IMR-90 (cell line): ENCODE results near the gene TSPO. TPM values are rescaled to one million over a fixed set of nuclear protein-coding genes. Genes with fewer than 3 reads are reported as not detected.

Experiments
- ATAC-seq: fragments of 200-7000 bp; cut with Tn5 transposase; 2 replicates; pipeline ENCODE4 v1.9.1; 2020; ENCODE audit warnings: low read depth, mild to moderate bottlenecking, moderate library complexity
- BruUV-seq: library from RNA; stranded (reverse); fragments of 400-500 nt; replicated peaks from 2 replicates; lab custom pipeline; 2021; lab: Mats Ljungman, UMichigan
- CTCF ChIA-PET: fragments of 300-600 bp; formaldehyde crosslinking; extraction: SDS; loops from one replicate; lab custom pipeline; 2021; ENCODE audit warnings: antibody characterized with exemption; lab: Yijun Ruan, JAX
- POLR2A ChIA-PET: fragments of 300-600 bp; sonication (Branson Sonifier 250); formaldehyde crosslinking; loops from one replicate; lab custom pipeline; 2022; ENCODE audit warnings: antibody characterized with exemption; ENCODE audit not compliant: unreplicated experiment; lab: Charles Lee
- DNase-seq: peaks from one replicate; pipeline ENCODE4 v3.0.0; 2013
- H2AFZ ChIP-seq: replicated peaks from 2 replicates; pipeline ENCODE3; 2013; ENCODE audit warnings: low read length, mild to moderate bottlenecking; ENCODE audit not compliant: poor library complexity
- H2AK5ac ChIP-seq: 2 replicates; pipeline ENCODE4 v1.6.1; 2013; ENCODE audit warnings: low read depth, low read length, inconsistent platforms
- H2AK9ac ChIP-seq: replicated peaks from 2 replicates; pipeline ENCODE3; 2013; ENCODE audit warnings: mild to moderate bottlenecking, low read depth, low read length, moderate library complexity; ENCODE audit not compliant: poor library complexity
- H2BK120ac ChIP-seq: 2 replicates; pipeline ENCODE4 v1.6.1; 2013; ENCODE audit warnings: low read depth, low read length, inconsistent platforms
- H2BK15ac ChIP-seq: 3 replicates; pipeline ENCODE4 v1.6.1; 2013; ENCODE audit warnings: low read depth, low read length, inconsistent platforms
- H2BK20ac ChIP-seq: 2 replicates; pipeline ENCODE4 v1.6.1; 2013; ENCODE audit warnings: low read depth, mild to moderate bottlenecking, inconsistent platforms, low read length, moderate library complexity
- H2BK5ac ChIP-seq: 2 replicates; pipeline ENCODE4 v1.6.1; 2013; ENCODE audit warnings: mild to moderate bottlenecking, low read depth, low read length, inconsistent platforms; ENCODE audit not compliant: poor library complexity, severe bottlenecking
- H3K14ac ChIP-seq: replicated peaks from 2 replicates; pipeline ENCODE4 v1.6.1; 2013; ENCODE audit warnings: low read depth, low read length, inconsistent platforms
- H3K18ac ChIP-seq: 2 replicates; pipeline ENCODE4 v1.6.1; 2013; ENCODE audit warnings: low read depth, low read length, control low read depth
- H3K23ac ChIP-seq: 2 replicates; pipeline ENCODE4 v1.6.1; 2013; ENCODE audit warnings: low read depth, low read length, inconsistent platforms
- H3K27ac ChIP-seq: 2 replicates; pipeline ENCODE4 v1.5.1; 2013; ENCODE audit warnings: mild to moderate bottlenecking, control low read depth, low read length; ENCODE audit not compliant: insufficient read depth
- H3K27me3 ChIP-seq: 2 replicates; pipeline ENCODE4 v1.6.1; 2013; ENCODE audit warnings: low read length; ENCODE audit not compliant: control insufficient read depth, insufficient read depth
- H3K36me3 ChIP-seq: 2 replicates; pipeline ENCODE4 v1.6.1; 2013; ENCODE audit warnings: low read length, mixed read lengths; ENCODE audit not compliant: control insufficient read depth, insufficient read depth
- H3K4ac ChIP-seq: 2 replicates; pipeline ENCODE4 v1.6.1; 2013; ENCODE audit warnings: low read depth, low read length, inconsistent platforms
- H3K4me1 ChIP-seq: 2 replicates; pipeline ENCODE4 v1.6.1; 2013; ENCODE audit warnings: low read length, mixed read lengths; ENCODE audit not compliant: control insufficient read depth, insufficient read depth
- H3K4me2 ChIP-seq: 2 replicates; pipeline ENCODE4 v1.6.1; 2013; ENCODE audit warnings: low read depth, mild to moderate bottlenecking, control low read depth, low read length, moderate library complexity
- H3K4me3 ChIP-seq: 2 replicates; pipeline ENCODE4 v1.5.1; 2013; ENCODE audit warnings: low read depth, mild to moderate bottlenecking, control low read depth, low read length, moderate library complexity; ENCODE audit not compliant: insufficient read depth
- H3K56ac ChIP-seq: 2 replicates; pipeline ENCODE4 v1.6.1; 2013; ENCODE audit warnings: low read length, inconsistent platforms; ENCODE audit not compliant: insufficient read depth; ENCODE audit errors: extremely low read depth
- H3K79me1 ChIP-seq, 2 experiments: 2 replicates each; pipeline ENCODE4 v1.6.1; 2013; ENCODE audit warnings: low read length in 2 of 2, inconsistent platforms in 1 of 2, low read depth in 1 of 2
- H3K9ac ChIP-seq: 2 replicates; pipeline ENCODE4 v1.6.1; 2013; ENCODE audit warnings: low read depth, low read length, control low read depth
- H3K9me1 ChIP-seq: 2 replicates; pipeline ENCODE4 v1.6.1; 2013; ENCODE audit warnings: low read length, inconsistent platforms; ENCODE audit not compliant: insufficient read depth
- H3K9me3 ChIP-seq: 2 replicates; pipeline ENCODE4 v1.6.1; 2013; ENCODE audit warnings: low read length; ENCODE audit not compliant: control insufficient read depth, insufficient read depth
- H4K20me1 ChIP-seq: 2 replicates; pipeline ENCODE4 v1.6.1; 2013; ENCODE audit warnings: low read length, inconsistent platforms; ENCODE audit not compliant: insufficient read depth
- H4K5ac ChIP-seq: 2 replicates; pipeline ENCODE4 v1.6.1; 2013; ENCODE audit warnings: mild to moderate bottlenecking, low read depth, low read length, control low read depth
- H4K8ac ChIP-seq, 2 experiments: 2 replicates each; pipeline ENCODE4 v1.6.1; 2013; ENCODE audit warnings: low read depth in 2 of 2, low read length in 2 of 2, control low read depth in 1 of 2, inconsistent platforms in 1 of 2
- H4K91ac ChIP-seq: 2 replicates; pipeline ENCODE4 v1.6.1; 2013; ENCODE audit warnings: low read depth, low read length, inconsistent platforms; ENCODE audit not compliant: insufficient read depth
- NFE2L2 ChIP-seq: fragments of 150-350 bp; IDR thresholded peaks from 2 replicates; pipeline ENCODE4 v1.6.1; 2016; ENCODE audit warnings: low read depth, mild to moderate bottlenecking, low read length
- POLR2A ChIP-seq: IDR thresholded peaks from 2 replicates; pipeline ENCODE4 v1.6.1; 2012; ENCODE audit warnings: mild to moderate bottlenecking, low read depth, low read length
- SMC3 ChIP-seq: fragments of 150-350 bp; IDR thresholded peaks from 2 replicates; pipeline ENCODE4 v1.6.1; 2016; ENCODE audit warnings: low read depth, mild to moderate bottlenecking, antibody characterized with exemption, low read length, moderate library complexity
- USF2 ChIP-seq: fragments of 150-350 bp; IDR thresholded peaks from 2 replicates; pipeline ENCODE4 v1.6.1; 2017; ENCODE audit warnings: mild to moderate bottlenecking, antibody characterized with exemption, low read length, low read depth
- WGBS, 2 experiments: methylation state at CpG; one replicate each; pipeline versions ENCODE4 v1.1.5 to v1.1.7; 2013; ENCODE audit warnings: missing lambda C conversion rate in 2 of 2; ENCODE audit not compliant: insufficient read length in 1 of 2; ENCODE audit errors: extremely low coverage in 2 of 2; 5-methylcytosine and 5-hydroxymethylcytosine counted together
- dilution Hi-C: fragments of 300-500 bp; cut with HindIII; formaldehyde crosslinking; loops from one replicate; pipeline ENCODE4 v1.14.3; 2018; ENCODE audit warnings: low sequenced_read_pairs; ENCODE audit not compliant: unreplicated experiment
- in situ Hi-C: fragments of 300-500 bp; cut with MboI; formaldehyde crosslinking; loops from 3 replicates; pipeline ENCODE4 v1.14.3; 2019; ENCODE audit warnings: low sequenced_read_pairs, inconsistent platforms, mixed read lengths
- intact Hi-C: fragments of 100-400 bp; cut with micrococcal nuclease; formaldehyde crosslinking; loops from 2 replicates; pipeline ENCODE4 v1.10.0; 2022
- polyA plus RNA-seq, 3 experiments: library from polyadenylated mRNA; depleted of rRNA; stranded (reverse); fragments of >200 nt; gene quantifications; 2 replicates each; pipeline ENCODE4 v1.2.3, GENCODE V29; 2012; ENCODE audit warnings: low replicate concordance in 1 of 3
- total RNA-seq: library from RNA; depleted of rRNA; stranded (reverse); fragments of >200 nt; gene quantifications from 2 replicates; pipeline ENCODE4 v1.2.3, GENCODE V29; 2012

The TSPO gene
- total and polyA plus RNA-seq, 2 of the 4 experiments (the other 2 are of a cell fraction) = 115 to 297 TPM

GRCh38 chr22:43158778-43159483 lies 7.6 kb downstream of the TSPO start:
- no peak overlapping the region; a peak in 1 of 4 replicates for H4K8ac ChIP-seq
- DNase-seq (no peak), ATAC-seq (no peak)
- no peak overlapping the region for H3K14ac ChIP-seq
- peaks cover 54% of the 10 kb centered on the region for H4K20me1 ChIP-seq
- no peak overlapping the region for H2BK15ac ChIP-seq
- H2BK5ac ChIP-seq = no peak overlapping the region
- no peak overlapping the region for H4K5ac ChIP-seq
- no peaks in the 10 kb centered on the region for H3K9me3 ChIP-seq
- no peak overlapping the region for H3K4ac ChIP-seq
- peaks cover 26% of the 10 kb centered on the region for H3K36me3 ChIP-seq
- H3K9ac ChIP-seq = no peak overlapping the region
- no peak overlapping the region for H3K23ac ChIP-seq
- intact Hi-C loops = no loop called here
- H4K91ac ChIP-seq = no peak overlapping the region
- no peaks in the 10 kb centered on the region for H3K27me3 ChIP-seq
- peaks cover 11% of the 10 kb centered on the region for H3K9me1 ChIP-seq
- H3K56ac ChIP-seq = no peak overlapping the region
- WGBS, 2 experiments = 71% methylated on average over 7 of the region's 24 CpGs; no CpG with 5 or more reads in 1 of the 2 experiments
- dilution Hi-C loops = no loop called here
- BruUV-seq = no TSS peak
- 0 out of 2 replicates have a peak, but pooled peaks cover 1% of the 10 kb centered on the region for H3K4me1 ChIP-seq
- no peak for TF ChIP-seq SMC3
- TF ChIP-seq POLR2A = no peak
- TF ChIP-seq NFE2L2 = no peak
- no peak for TF ChIP-seq USF2
- H2BK20ac ChIP-seq = no peak overlapping the region
- no peak overlapping the region for H2AK5ac ChIP-seq
- H2AFZ ChIP-seq = no peak overlapping the region
- ChIA-PET POLR2A (no interaction called here), CTCF (interaction anchor here (1.3 kb wide), 1 partner anchor 49 kb away, joined by 3 read pairs; no protein-coding TSS in a partner anchor)
- no peak overlapping the region for H2BK120ac ChIP-seq
- H3K4me3 ChIP-seq = no peak overlapping the region
- in situ Hi-C loops = no loop called here
- H3K79me1 ChIP-seq = peaks cover 20 to 62% of the 10 kb centered on the region in 2 experiments; a peak in 3 of 4 replicates
- H3K18ac ChIP-seq = no peak overlapping the region
- no peak overlapping the region for H3K4me2 ChIP-seq
- no peak overlapping the region for H2AK9ac ChIP-seq
- no peak overlapping the region for H3K27ac ChIP-seq
